ENCODE results near the gene CERS6. TPM values are rescaled to one million over a fixed set of nuclear protein-coding genes. Genes with fewer than 3 reads are reported as not detected.

The CERS6 gene
- polyA plus RNA-seq, 10 donors = 34.3 to 69.4 (median 42.3) TPM

- no peak for DNase-seq
These were observed 274.9 kb downstream of the CERS6 start for GRCh38 chr2:168731002-168731401.

GRCh38 chr2:168731616-168732015, 275.5 kb downstream of the CERS6 start:
- DNase-seq = no peak

- DNase-seq = no peak
These were observed 276.0 kb downstream of the CERS6 start for GRCh38 chr2:168732100-168732499.

- DNase-seq = no peak
These were observed 276.4 kb downstream of the CERS6 start for GRCh38 chr2:168732506-168732905.

- DNase-seq = peak; percentile 37 to 69 (median 39)
These were observed 278.2 kb downstream of the CERS6 start for GRCh38 chr2:168734199-168734760.

- DNase-seq = no peak
These were observed 280.8 kb downstream of the CERS6 start for GRCh38 chr2:168736649-168737445.

GRCh38 chr2:168738062-168738461, 282.0 kb downstream of the CERS6 start:
- DNase-seq = no peak

GRCh38 chr2:168740360-168740759, 284.3 kb downstream of the CERS6 start:
- no peak for DNase-seq

GRCh38 chr2:168740788-168741187, 284.7 kb downstream of the CERS6 start:
- DNase-seq = no peak

GRCh38 chr2:168742258-168742932, 286.3 kb downstream of the CERS6 start:
- DNase-seq = no peak

- no peak for DNase-seq
These were observed 288.8 kb downstream of the CERS6 start for GRCh38 chr2:168744844-168745243.

- no peak for DNase-seq
These were observed 292.4 kb downstream of the CERS6 start for GRCh38 chr2:168748461-168748860.

GRCh38 chr2:168749297-168749696, 293.2 kb downstream of the CERS6 start:
- peak in 1 of 3 donors; percentile 37 for DNase-seq

GRCh38 chr2:168751104-168751740, 295.1 kb downstream of the CERS6 start:
- DNase-seq = peak; percentile 23 to 65 (median 34)

GRCh38 chr2:168752361-168752760, 296.3 kb downstream of the CERS6 start:
- no peak for DNase-seq

- no peak for DNase-seq
These were observed 297.8 kb downstream of the CERS6 start for GRCh38 chr2:168753765-168754329.

- DNase-seq = no peak
These were observed 301.2 kb downstream of the CERS6 start for GRCh38 chr2:168757223-168757622.

GRCh38 chr2:168758970-168759820, 303.1 kb downstream of the CERS6 start:
- DNase-seq = peak; percentile 20 to 67 (median 41)

- DNase-seq = no peak
These were observed 309.3 kb downstream of the CERS6 start for GRCh38 chr2:168765401-168765800.

GRCh38 chr2:168766600-168766999, 310.5 kb downstream of the CERS6 start:
- DNase-seq = no peak

GRCh38 chr2:168767258-168767657, 311.2 kb downstream of the CERS6 start:
- DNase-seq = no peak

Measured in muscle of back (tissue), 11 donors.